Keratinocyte (primary cell): ENCODE measurements around the gene ACKR4. TPM values are rescaled to one million over a fixed set of nuclear protein-coding genes. Genes with fewer than 3 reads are reported as not detected.

Experiments
- DNase-seq: peaks from one replicate; pipeline ENCODE4 v3.0.0-alpha.2; 2011; ENCODE audit warnings: low read depth, missing footprints, low spot score
- FAIRE-seq: peaks from 2 replicates; lab custom pipeline; 2011; peaks lifted over from hg19 to GRCh38; lab: Jason Lieb, UNC
- H2AFZ ChIP-seq: 2 replicates; pipeline ENCODE4 v1.6.0; 2012; ENCODE audit warnings: low read length, control low read depth, inconsistent platforms; ENCODE audit not compliant: control insufficient read depth
- H3K27ac ChIP-seq: 2 replicates; pipeline ENCODE4 v1.5.1; 2011; ENCODE audit warnings: low read length; ENCODE audit not compliant: control insufficient read depth, insufficient read depth
- H3K27me3 ChIP-seq: 3 replicates; pipeline ENCODE4 v1.6.0; 2011; ENCODE audit warnings: low read length; ENCODE audit not compliant: control insufficient read depth, insufficient read depth; ENCODE audit errors: extremely low read depth
- H3K36me3 ChIP-seq, 2 experiments: 2 replicates in 1 of 2; 3 replicates in 1 of 2; pipeline ENCODE4 v1.5.1; 2011; ENCODE audit warnings: low read length in 2 of 2, mild to moderate bottlenecking in 1 of 2; ENCODE audit not compliant: control insufficient read depth in 2 of 2, insufficient read depth in 2 of 2; ENCODE audit errors: extremely low read depth in 1 of 2
- H3K4me1 ChIP-seq: 3 replicates; pipeline ENCODE4 v1.5.1; 2011; ENCODE audit warnings: low read length; ENCODE audit not compliant: control insufficient read depth, insufficient read depth; ENCODE audit errors: extremely low read depth
- H3K4me2 ChIP-seq: 3 replicates; pipeline ENCODE4 v1.6.0; 2011; ENCODE audit warnings: low read depth, low read length; ENCODE audit not compliant: control insufficient read depth, insufficient read depth; ENCODE audit errors: extremely low read depth
- H3K4me3 ChIP-seq, 3 experiments: fragments of 200-600 bp in 1 of 3; sonication (generic) in 1 of 3; 2 replicates in 2 of 3; 3 replicates in 1 of 3; pipeline ENCODE4 v1.5.1; 2011 to 2016; ENCODE audit warnings: low read length in 3 of 3, mild to moderate bottlenecking in 3 of 3, control low read depth in 2 of 3, inconsistent platforms in 1 of 3, low read depth in 1 of 3, mixed read lengths in 1 of 3, mixed run types in 1 of 3, moderate library complexity in 1 of 3; ENCODE audit not compliant: control insufficient read depth in 2 of 3, insufficient read depth in 2 of 3; ENCODE audit errors: extremely low read depth in 1 of 3
- H3K79me2 ChIP-seq: 2 replicates; pipeline ENCODE4 v1.6.0; 2012; ENCODE audit warnings: low read length; ENCODE audit not compliant: control insufficient read depth, insufficient read depth
- H3K9ac ChIP-seq: 3 replicates; pipeline ENCODE4 v1.6.0; 2011; ENCODE audit warnings: low read length; ENCODE audit not compliant: control insufficient read depth, insufficient read depth; ENCODE audit errors: extremely low read depth
- H3K9me1 ChIP-seq: 3 replicates; pipeline ENCODE4 v1.6.0; 2011; ENCODE audit warnings: low read length; ENCODE audit not compliant: control insufficient read depth, insufficient read depth; ENCODE audit errors: extremely low read depth
- H3K9me3 ChIP-seq: 2 replicates; pipeline ENCODE4 v1.5.1; 2012; ENCODE audit warnings: low read depth, low read length; ENCODE audit not compliant: control insufficient read depth
- H4K20me1 ChIP-seq: 3 replicates; pipeline ENCODE4 v1.6.0; 2011; ENCODE audit warnings: low read length; ENCODE audit not compliant: control insufficient read depth, insufficient read depth; ENCODE audit errors: extremely low read depth
- CTCF ChIP-seq, 3 experiments: IDR thresholded peaks in 1 of 3; conservative IDR thresholded peaks in 1 of 3; optimal IDR thresholded peaks in 1 of 3; 2 replicates in 2 of 3; 3 replicates in 1 of 3; pipeline versions ENCODE3 to v1.5.1; 2011; ENCODE audit warnings: low read length in 3 of 3, mild to moderate bottlenecking in 3 of 3, moderate library complexity in 2 of 3, control low read depth in 1 of 3, inconsistent platforms in 1 of 3; ENCODE audit not compliant: insufficient read depth in 2 of 3; ENCODE audit errors: extremely low read depth in 1 of 3
- EZH2 ChIP-seq: IDR thresholded peaks from one replicate; pipeline ENCODE4 v1.6.1; 2012; ENCODE audit warnings: inconsistent platforms, mild to moderate bottlenecking, low read length, moderate library complexity
- dilution Hi-C: fragments of 300-500 bp; cut with MboI; formaldehyde crosslinking; loops from one replicate; pipeline ENCODE4 v1.7.0; 2020; ENCODE audit warnings: low sequenced_read_pairs; ENCODE audit not compliant: extremely low pct_ligation_motif_present
- polyA plus RNA-seq, 5 experiments: library from polyadenylated mRNA; depleted of rRNA in 3 of 5; stranded (reverse) in 3 of 5; stranded (forward) in 1 of 5; unstranded in 1 of 5; fragments of >200 nt; gene quantifications; 1 replicate in 1 of 5; 2 replicates in 3 of 5; 3 replicates in 1 of 5; pipeline versions ENCODE4 v1.2.1 to v1.2.3, GENCODE V29; 2011 to 2012; ENCODE audit warnings: missing spikeins in 2 of 5, low read depth in 1 of 5, low replicate concordance in 1 of 5

Gene ACKR4
- polyA plus RNA-seq, 1 donor (not counting 4 experiments of a cell fraction or from before 2014, with no cell fraction given): 0.67 TPM

- Histone ChIP-seq H3K27me3 (no peaks in the 10 kb centered on the region), H3K36me3 (no peaks in the 10 kb centered on the region), H3K27ac (no peak overlapping the region), H3K9ac (no peak overlapping the region), H3K4me3 (no peak overlapping the region), H3K4me2 (no peak overlapping the region), H3K79me2 (no peaks in the 10 kb centered on the region), H3K4me1 (peaks cover 30% of the 10 kb centered on the region), H3K9me1 (no peaks in the 10 kb centered on the region), H4K20me1 (no peaks in the 10 kb centered on the region), H3K9me3 (no peaks in the 10 kb centered on the region), H2AFZ (no peak overlapping the region)
- no peak for TF ChIP-seq CTCF (optimal IDR thresholded peaks at IDR 0.05 in 1 of 3, IDR thresholded peaks at IDR 0.05 in 1 of 3, conservative IDR thresholded peaks at IDR 0.05 in 1 of 3; ENCODE audit: extremely low read depth in 1 of 3, insufficient read depth in 2 of 3, low read length in 3 of 3)
- no peak for TF ChIP-seq EZH2
- no peak for FAIRE-seq
- no peak for DNase-seq
- dilution Hi-C loops: no loop called here
These were observed 744 bp upstream of the ACKR4 start for GRCh38 chr3:132596326-132596725.

- no peaks in the 10 kb centered on the region for H3K9me1 ChIP-seq
- H3K27me3 ChIP-seq: no peaks in the 10 kb centered on the region
- H3K4me2 ChIP-seq: peak overlapping the region; percentile 83
- H3K9ac ChIP-seq: peak overlapping the region; percentile 1
- peak overlapping the region in 2 of 3 experiments; percentile 29 to 63 for H3K4me3 ChIP-seq
- H4K20me1 ChIP-seq: no peaks in the 10 kb centered on the region
- TF ChIP-seq EZH2: no peak
- TF ChIP-seq CTCF (optimal IDR thresholded peaks at IDR 0.05 in 1 of 3, IDR thresholded peaks at IDR 0.05 in 1 of 3, conservative IDR thresholded peaks at IDR 0.05 in 1 of 3; ENCODE audit: extremely low read depth in 1 of 3, insufficient read depth in 2 of 3, low read length in 3 of 3): no peak
- DNase-seq (no peak), FAIRE-seq (no peak)
- H3K79me2 ChIP-seq: no peaks in the 10 kb centered on the region
- dilution Hi-C loops: no loop called here
- H3K36me3 ChIP-seq: no peaks in the 10 kb centered on the region
- H3K27ac ChIP-seq: peak overlapping the region; percentile 13
- peaks cover 30% of the 10 kb centered on the region for H3K4me1 ChIP-seq
- H3K9me3 ChIP-seq: no peaks in the 10 kb centered on the region
- H2AFZ ChIP-seq: no peak overlapping the region
These were observed 590 bp downstream of the ACKR4 start for GRCh38 chr3:132597660-132598059.
